Measurements from ENCODE around the gene FHAD1.
"Not testable (repeated sequence)": the region's sequence is repeated elsewhere in the genome, so short reads cannot be mapped to it uniquely, and the experiment has no call there.

FHAD1 gene

DNA sequence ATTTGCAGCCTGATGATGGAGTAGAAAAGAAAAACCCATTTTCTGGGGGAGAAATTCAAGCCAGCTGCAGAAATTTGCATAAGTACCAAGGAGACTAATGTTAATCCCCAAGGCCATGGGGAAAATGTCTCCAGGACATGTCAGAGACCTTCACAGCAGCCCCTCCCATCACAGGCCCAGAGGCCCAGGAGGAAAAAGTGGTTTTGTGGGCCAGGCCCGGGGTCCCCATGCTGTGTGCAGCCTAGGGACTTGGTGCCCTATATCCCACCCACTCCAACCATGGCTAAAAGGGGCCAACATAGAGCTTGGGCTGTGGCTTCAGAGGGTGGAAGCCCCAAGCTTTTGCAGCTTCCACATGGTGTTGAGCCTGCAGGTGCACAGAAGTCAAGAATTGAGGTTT, 59.3 kb downstream of the FHAD1 start:
- H3K4me3 Mint-ChIP-seq; H3K4me1 Mint-ChIP-seq (ENCODE audit: low read depth); H3K27ac Mint-ChIP-seq; H3K9me3 Mint-ChIP-seq; H3K36me3 Mint-ChIP-seq (ENCODE audit: low read depth); H3K27me3 Mint-ChIP-seq (ENCODE audit: low read depth); DNase-seq (ENCODE audit: low spot score): not testable (repeated sequence)

DNA sequence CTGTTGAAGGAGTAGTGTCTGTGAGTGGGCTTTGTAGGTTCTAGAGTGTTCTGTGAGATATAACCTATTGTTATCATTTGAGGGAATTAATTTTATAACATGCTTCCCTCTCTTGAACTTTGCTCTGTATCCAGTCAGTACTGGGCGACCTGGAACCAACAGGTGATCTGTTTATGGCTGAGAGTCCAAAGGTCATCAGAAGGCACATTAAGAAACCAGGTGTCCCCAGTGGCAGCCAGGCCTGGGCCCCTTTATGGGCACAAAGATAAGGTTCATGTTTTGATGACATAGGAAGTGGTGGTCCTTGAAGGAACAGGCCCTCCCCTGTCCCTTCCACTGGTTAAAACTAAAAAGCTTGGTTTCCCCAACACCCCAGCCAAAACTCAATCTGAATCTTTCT, 61.1 kb downstream of the FHAD1 start:
- H3K36me3 Mint-ChIP-seq (ENCODE audit: low read depth), result no peaks in the 10 kb centered on the region

DNA sequence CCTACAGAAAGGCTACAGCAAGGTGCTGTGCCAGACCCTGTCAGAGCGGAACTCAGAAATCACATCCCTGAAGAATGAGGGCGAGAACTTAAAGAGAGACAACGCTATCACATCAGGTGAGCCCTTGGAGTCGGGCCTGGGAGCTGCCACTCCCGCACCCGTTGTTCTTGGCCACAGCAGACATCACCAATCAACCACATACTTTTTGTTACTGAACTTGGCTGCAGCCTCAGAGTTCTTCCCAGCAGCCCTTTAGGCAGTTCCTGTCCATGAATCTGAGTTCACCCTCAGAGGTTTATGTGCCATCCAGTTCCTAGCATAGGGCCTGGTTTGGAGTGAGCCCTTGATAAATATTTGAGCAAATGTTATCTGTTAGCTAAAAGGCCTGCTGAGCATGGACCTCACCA, 61.6 kb downstream of the FHAD1 start:
- Mint-ChIP-seq H3K9me3 (peaks cover 4% of the 10 kb centered on the region), H3K27me3 (ENCODE audit: low read depth) (peaks cover 7% of the 10 kb centered on the region), H3K36me3 (ENCODE audit: low read depth) (no peaks in the 10 kb centered on the region), H3K4me3 (no peak overlapping the region), H3K4me1 (ENCODE audit: low read depth) (no peaks in the 10 kb centered on the region), H3K27ac (no peak overlapping the region)
- no peak for DNase-seq (ENCODE audit: low spot score)

More for the DNA sequence above, 61.1 kb downstream of the FHAD1 start:
- H3K27me3 Mint-ChIP-seq (ENCODE audit: low read depth), result peaks cover 7% of the 10 kb centered on the region
- H3K4me3 Mint-ChIP-seq, result no peak overlapping the region
- DNase-seq (ENCODE audit: low spot score), result no peak
- H3K4me1 Mint-ChIP-seq (ENCODE audit: low read depth), result no peaks in the 10 kb centered on the region
- peaks cover 4% of the 10 kb centered on the region for H3K9me3 Mint-ChIP-seq
- H3K27ac Mint-ChIP-seq, result no peak overlapping the region

DNA sequence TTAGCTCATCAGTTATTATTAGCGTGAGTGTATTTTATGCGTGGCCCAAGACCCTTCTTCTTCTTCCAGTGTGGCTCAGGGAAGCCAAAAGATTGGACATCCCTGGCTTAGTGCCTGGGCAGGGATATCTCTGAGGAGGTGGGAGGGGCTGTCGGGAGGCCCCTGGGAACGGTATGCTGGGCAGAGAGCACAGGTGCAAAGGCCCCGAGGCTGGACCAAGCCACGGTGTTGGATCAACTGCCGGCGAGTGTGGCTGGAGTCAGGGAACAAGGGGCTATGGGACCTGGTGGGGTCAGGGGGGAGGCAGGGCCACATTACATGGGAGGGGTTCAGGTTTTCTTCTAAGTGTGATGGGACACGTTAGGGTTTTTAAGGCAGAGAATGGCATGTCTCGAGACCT, 62.7 kb downstream of the FHAD1 start:
- H3K4me3 Mint-ChIP-seq, result no peak overlapping the region
- no peaks in the 10 kb centered on the region for H3K36me3 Mint-ChIP-seq (ENCODE audit: low read depth)
- peaks cover 7% of the 10 kb centered on the region for H3K27me3 Mint-ChIP-seq (ENCODE audit: low read depth)
- no peaks in the 10 kb centered on the region for H3K4me1 Mint-ChIP-seq (ENCODE audit: low read depth)
- no peak for DNase-seq (ENCODE audit: low spot score)
- H3K27ac Mint-ChIP-seq, result no peak overlapping the region
- H3K9me3 Mint-ChIP-seq, result peaks cover 4% of the 10 kb centered on the region

DNA sequence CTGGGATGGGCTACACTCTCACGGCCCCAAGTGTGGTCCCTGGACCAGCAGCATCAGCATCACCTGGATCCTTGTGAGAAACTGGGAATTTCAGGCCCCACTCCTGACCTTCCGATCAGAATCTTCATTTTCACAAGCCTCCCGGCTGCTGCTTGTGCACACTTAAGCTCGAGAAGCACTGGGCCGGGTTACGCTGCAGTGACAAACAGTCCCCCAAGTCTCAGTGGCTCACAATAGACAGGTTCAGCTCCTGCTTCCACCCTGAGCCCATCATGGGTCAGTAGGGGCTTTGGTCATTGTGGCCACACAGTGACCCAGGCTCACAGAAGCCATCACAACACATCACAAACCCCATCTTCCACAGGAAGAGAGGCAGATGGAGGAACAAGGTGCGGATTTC, 63.5 kb downstream of the FHAD1 start:
- Mint-ChIP-seq H3K27me3 (ENCODE audit: low read depth) (peaks cover 3% of the 10 kb centered on the region), H3K4me1 (ENCODE audit: low read depth) (no peaks in the 10 kb centered on the region), H3K36me3 (ENCODE audit: low read depth) (no peaks in the 10 kb centered on the region), H3K4me3 (no peak overlapping the region), H3K27ac (no peak overlapping the region), H3K9me3 (peaks cover 4% of the 10 kb centered on the region)
- no peak for DNase-seq (ENCODE audit: low spot score)

GRCh38 chr1:15311122-15311822, 64.2 kb downstream of the FHAD1 start:
- no peaks in the 10 kb centered on the region for H3K4me1 Mint-ChIP-seq (ENCODE audit: low read depth)
- no peaks in the 10 kb centered on the region for H3K36me3 Mint-ChIP-seq (ENCODE audit: low read depth)
- H3K27me3 Mint-ChIP-seq (ENCODE audit: low read depth), result peaks cover 3% of the 10 kb centered on the region
- no peak for DNase-seq (ENCODE audit: low spot score)
- no peak overlapping the region for H3K27ac Mint-ChIP-seq
- no peak overlapping the region for H3K4me3 Mint-ChIP-seq
- H3K9me3 Mint-ChIP-seq, result peaks cover 4% of the 10 kb centered on the region

DNA sequence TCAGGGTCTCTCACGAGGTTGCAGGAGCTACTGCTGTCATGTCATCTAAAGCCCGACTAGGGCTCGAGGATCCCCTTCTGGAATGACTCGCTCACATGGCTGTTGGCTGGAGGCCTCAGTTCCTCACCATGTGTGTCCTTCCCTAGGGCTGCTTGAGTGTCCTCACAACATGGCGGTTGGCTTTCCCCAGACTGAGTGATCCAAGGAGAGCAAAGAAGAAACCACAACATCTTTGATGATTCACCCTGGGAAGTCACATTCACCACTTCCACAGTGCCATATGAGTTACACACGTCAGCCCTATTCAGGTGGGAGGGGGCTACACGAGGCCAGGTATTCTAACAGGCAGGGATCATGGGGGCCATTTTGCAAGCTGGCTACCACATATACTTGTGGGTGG, 64.9 kb downstream of the FHAD1 start:
- no peak for DNase-seq (ENCODE audit: low spot score)
- Mint-ChIP-seq H3K4me3 (no peak overlapping the region), H3K27ac (no peak overlapping the region), H3K36me3 (ENCODE audit: low read depth) (no peaks in the 10 kb centered on the region), H3K9me3 (peaks cover 4% of the 10 kb centered on the region), H3K27me3 (ENCODE audit: low read depth) (peaks cover 3% of the 10 kb centered on the region), H3K4me1 (ENCODE audit: low read depth) (no peaks in the 10 kb centered on the region)

GRCh38 chr1:15312626-15313411, 65.8 kb downstream of the FHAD1 start:
- Mint-ChIP-seq H3K4me1 (ENCODE audit: low read depth) (no peaks in the 10 kb centered on the region), H3K27ac (no peak overlapping the region), H3K36me3 (ENCODE audit: low read depth) (no peaks in the 10 kb centered on the region), H3K9me3 (peaks cover 4% of the 10 kb centered on the region), H3K27me3 (ENCODE audit: low read depth) (peaks cover 6% of the 10 kb centered on the region), H3K4me3 (no peak overlapping the region)
- DNase-seq (ENCODE audit: low spot score), result no peak

- H3K36me3 Mint-ChIP-seq (ENCODE audit: low read depth), result no peaks in the 10 kb centered on the region
- DNase-seq (ENCODE audit: low spot score), result no peak
- no peak overlapping the region for H3K27ac Mint-ChIP-seq
- H3K9me3 Mint-ChIP-seq, result peaks cover 5% of the 10 kb centered on the region
- H3K4me1 Mint-ChIP-seq (ENCODE audit: low read depth), result no peaks in the 10 kb centered on the region
- H3K27me3 Mint-ChIP-seq (ENCODE audit: low read depth), result peaks cover 4% of the 10 kb centered on the region
- H3K4me3 Mint-ChIP-seq, result no peak overlapping the region
Measured at GRCh38 chr1:15314328-15315281, 67.6 kb downstream of the FHAD1 start.

- Mint-ChIP-seq H3K27me3 (ENCODE audit: low read depth) (peaks cover 16% of the 10 kb centered on the region), H3K27ac (no peak overlapping the region), H3K36me3 (ENCODE audit: low read depth) (peaks cover 2% of the 10 kb centered on the region), H3K9me3 (peaks cover 17% of the 10 kb centered on the region), H3K4me1 (ENCODE audit: low read depth) (no peaks in the 10 kb centered on the region), H3K4me3 (no peak overlapping the region)
- no peak for DNase-seq (ENCODE audit: low spot score)
Measured at GRCh38 chr1:15315815-15316214, 68.8 kb downstream of the FHAD1 start.

- Mint-ChIP-seq H3K4me1 (ENCODE audit: low read depth) (no peaks in the 10 kb centered on the region), H3K27ac (no peak overlapping the region), H3K4me3 (no peak overlapping the region), H3K27me3 (ENCODE audit: low read depth) (peaks cover 21% of the 10 kb centered on the region), H3K36me3 (ENCODE audit: low read depth) (peaks cover 2% of the 10 kb centered on the region), H3K9me3 (peaks cover 17% of the 10 kb centered on the region)
- no peak for DNase-seq (ENCODE audit: low spot score)
Measured at GRCh38 chr1:15316510-15316909, 69.5 kb downstream of the FHAD1 start.

- H3K27ac Mint-ChIP-seq, result no peak overlapping the region
- peaks cover 2% of the 10 kb centered on the region for H3K36me3 Mint-ChIP-seq (ENCODE audit: low read depth)
- H3K27me3 Mint-ChIP-seq (ENCODE audit: low read depth), result peaks cover 26% of the 10 kb centered on the region
- no peak overlapping the region for H3K4me3 Mint-ChIP-seq
- peaks cover 13% of the 10 kb centered on the region for H3K9me3 Mint-ChIP-seq
- H3K4me1 Mint-ChIP-seq (ENCODE audit: low read depth), result no peaks in the 10 kb centered on the region
- no peak for DNase-seq (ENCODE audit: low spot score)
Measured at GRCh38 chr1:15320267-15320666, 73.2 kb downstream of the FHAD1 start.

- Mint-ChIP-seq H3K4me1 (ENCODE audit: low read depth) (no peaks in the 10 kb centered on the region), H3K27me3 (ENCODE audit: low read depth) (peaks cover 26% of the 10 kb centered on the region), H3K27ac (no peak overlapping the region), H3K4me3 (no peak overlapping the region), H3K9me3 (peaks cover 13% of the 10 kb centered on the region), H3K36me3 (ENCODE audit: low read depth) (peaks cover 2% of the 10 kb centered on the region)
- DNase-seq (ENCODE audit: low spot score), result no peak
Measured at GRCh38 chr1:15321601-15322000, 74.6 kb downstream of the FHAD1 start.

All from T-helper 2 cell treated with Interferon-gamma antibody and Interleukin-4, amounts not matched to agents 5 μg/mL and 100 μg/mL, for 36 hours (primary cell).